HEK293 (cell line): ENCODE data around the gene DPYSL5.

Experiments
- CTCF ChIA-PET: fragments of 350-600 bp; formaldehyde crosslinking; extraction: SDS; loops from one replicate; lab custom pipeline; 2021; ENCODE audit warnings: antibody characterized with exemption; lab: Yijun Ruan, JAX
- POLR2A ChIA-PET: fragments of 300-600 bp; formaldehyde crosslinking; extraction: SDS; loops from one replicate; lab custom pipeline; 2020; ENCODE audit warnings: antibody characterized with exemption, inconsistent platforms; lab: Yijun Ruan, JAX
- H3K27ac ChIP-seq: fragments of 200-500 bp; sonication (Bioruptor generic); 2 replicates; pipeline ENCODE4 v1.5.1; 2014; ENCODE audit warnings: low read depth, low read length, control low read depth, inconsistent platforms; ENCODE audit errors: extremely low read depth
- H3K36me3 ChIP-seq, 2 experiments: fragments of 200-500 bp in 1 of 2; sonication (Bioruptor generic) in 1 of 2; 1 replicate in 1 of 2; 2 replicates in 1 of 2; pipeline ENCODE4 v1.5.1; 2014 to 2017; ENCODE audit warnings: inconsistent platforms in 2 of 2, low read length in 2 of 2; ENCODE audit not compliant: control insufficient read depth in 2 of 2, insufficient read depth in 1 of 2
- H3K4me1 ChIP-seq: fragments of 200-500 bp; sonication (Bioruptor generic); 2 replicates; pipeline ENCODE4 v1.5.1; 2014; ENCODE audit warnings: mild to moderate bottlenecking, low read length, inconsistent platforms; ENCODE audit not compliant: control insufficient read depth, insufficient read depth
- H3K4me3 ChIP-seq: 2 replicates; pipeline ENCODE4 v1.5.1; 2011; ENCODE audit warnings: low read depth, mild to moderate bottlenecking, control low read depth, low read length, moderate library complexity
- H3K9me3 ChIP-seq: fragments of 200-500 bp; sonication (Bioruptor generic); 2 replicates; pipeline ENCODE4 v1.5.1; 2014; ENCODE audit warnings: low read depth, low read length, inconsistent platforms; ENCODE audit not compliant: control insufficient read depth, insufficient read depth
- HOXD13 ChIP-seq: sonication (generic); formaldehyde crosslinking; IDR thresholded peaks from 2 replicates; pipeline ENCODE4 v1.8.0; 2022; ENCODE audit warnings: missing genetic modification reagents, borderline replicate concordance
- PRDM10 ChIP-seq: fragments of 450-650 bp; formaldehyde crosslinking; IDR thresholded peaks from 2 replicates; pipeline ENCODE4 v1.5.1; 2016; ENCODE audit warnings: missing biosample characterization, missing genetic modification characterization
- SP3 ChIP-seq: fragments of 450-650 bp; formaldehyde crosslinking; IDR thresholded peaks from 2 replicates; pipeline ENCODE4 v1.5.1; 2016; ENCODE audit warnings: missing biosample characterization, missing genetic modification characterization
- TRIM28 ChIP-seq: IDR thresholded peaks from 2 replicates; pipeline ENCODE4 v1.6.1; 2011; ENCODE audit warnings: low read length, control low read depth, borderline replicate concordance
- ZBTB10 ChIP-seq: fragments of 450-650 bp; formaldehyde crosslinking; IDR thresholded peaks from 2 replicates; pipeline ENCODE4 v1.5.1; 2016; ENCODE audit warnings: missing biosample characterization, missing genetic modification characterization
- ZBTB7A ChIP-seq: fragments of 450-650 bp; formaldehyde crosslinking; IDR thresholded peaks from 2 replicates; pipeline ENCODE4 v1.5.1; 2016; ENCODE audit warnings: low read depth, missing biosample characterization, missing genetic modification characterization
- ZFHX2 ChIP-seq: fragments of 450-650 bp; formaldehyde crosslinking; conservative IDR thresholded peaks from 2 replicates; pipeline ENCODE4 v1.5.1; 2016; ENCODE audit warnings: missing biosample characterization, missing genetic modification characterization
- ZNF211 ChIP-seq: fragments of 450-650 bp; formaldehyde crosslinking; IDR thresholded peaks from 2 replicates; pipeline ENCODE4 v1.5.1; 2016; ENCODE audit warnings: low read depth, missing biosample characterization, missing genetic modification characterization
- ZNF214 ChIP-seq: fragments of 450-650 bp; formaldehyde crosslinking; IDR thresholded peaks from 2 replicates; pipeline ENCODE4 v1.5.1; 2017; ENCODE audit warnings: missing biosample characterization, mild to moderate bottlenecking, missing genetic modification characterization, borderline replicate concordance
- ZNF280D ChIP-seq: fragments of 450-650 bp; formaldehyde crosslinking; IDR thresholded peaks from 2 replicates; pipeline ENCODE4 v1.5.1; 2016; ENCODE audit warnings: missing biosample characterization, missing genetic modification characterization
- ZNF513 ChIP-seq: fragments of 450-650 bp; IDR thresholded peaks from 2 replicates; pipeline ENCODE4 v1.5.1; 2018; ENCODE audit warnings: missing biosample characterization, missing genetic modification characterization
- ZNF600 ChIP-seq: fragments of 450-650 bp; formaldehyde crosslinking; IDR thresholded peaks from 2 replicates; pipeline ENCODE4 v1.5.1; 2016; ENCODE audit warnings: missing biosample characterization, missing genetic modification characterization
- ZNF664 ChIP-seq: fragments of 450-650 bp; formaldehyde crosslinking; IDR thresholded peaks from 2 replicates; pipeline ENCODE4 v1.5.1; 2016; ENCODE audit warnings: missing biosample characterization, missing genetic modification characterization

DPYSL5 gene

GRCh38 chr2:26964446-26965130 lies 116.7 kb downstream of the DPYSL5 start:
- ChIA-PET POLR2A (no interaction called here), CTCF (interaction anchor here (0.8 to 12.8 kb wide), 6 partner anchors 10 to 119 kb away, joined by 3 to 307 read pairs (median 4); no protein-coding TSS in a partner anchor)
- Histone ChIP-seq H3K4me1 (no peaks in the 10 kb centered on the region), H3K9me3 (no peaks in the 10 kb centered on the region), H3K27ac (no peak overlapping the region), H3K4me3 (no peak overlapping the region), H3K36me3 (no peaks in the 10 kb centered on the region)
- peak; percentile 88 for TF ChIP-seq ZNF664 (tag by site-specific recombination)
- no peak for TF ChIP-seq ZBTB10 (tag by site-specific recombination)
- TF ChIP-seq HOXD13 (CRISPR knock-in tag): no peak

GRCh38 chr2:26968001-26968400 lies 120.1 kb downstream of the DPYSL5 start:
- no peak overlapping the region for H3K4me3 ChIP-seq
- no peak for TF ChIP-seq SP3
- no peak for TF ChIP-seq ZNF600 (tag by site-specific recombination)
- ChIA-PET POLR2A (interaction anchor here (0.6 kb wide), 1 partner anchor 284 kb away, joined by 3 read pairs; no protein-coding TSS in a partner anchor), CTCF (interaction anchor here (0.5 to 12.8 kb wide), 7 partner anchors 8 to 122 kb away, joined by 3 to 307 read pairs (median 4); no protein-coding TSS in a partner anchor)
- H3K27ac ChIP-seq: no peak overlapping the region
- peaks cover 8% of the 10 kb centered on the region; the same call in 1 of the 2 replicates for H3K4me1 ChIP-seq
- no peaks in the 10 kb centered on the region for H3K9me3 ChIP-seq
- no peaks in the 10 kb centered on the region for H3K36me3 ChIP-seq

GRCh38 chr2:26969077-26969844 lies 121.3 kb downstream of the DPYSL5 start:
- Histone ChIP-seq H3K36me3 (no peaks in the 10 kb centered on the region), H3K4me3 (no peak overlapping the region), H3K9me3 (no peaks in the 10 kb centered on the region), H3K4me1 (peaks cover 8% of the 10 kb centered on the region; the same call in 1 of the 2 replicates), H3K27ac (no peak overlapping the region)
- ChIA-PET POLR2A (interaction anchor here (0.6 to 1.4 kb wide), 2 partner anchors 82 to 342 kb away, joined by 6 read pairs; partner anchors contain the start of gene AGBL5), CTCF (interaction anchor here (0.6 to 12.8 kb wide), 9 partner anchors 8 to 123 kb away, joined by 3 to 307 read pairs (median 5); no protein-coding TSS in a partner anchor)
- TF ChIP-seq ZBTB7A (no peak), PRDM10 (tag by site-specific recombination) (no peak), ZNF214 (tag by site-specific recombination) (no peak), ZNF211 (tag by site-specific recombination) (no peak), ZNF513 (tag by site-specific recombination) (no peak), ZNF280D (tag by site-specific recombination) (no peak), ZNF664 (tag by site-specific recombination) (no peak), TRIM28 (no peak), ZFHX2 (tag by site-specific recombination) (no peak)
